ENCODE data around the gene B4GALNT1.
"Not testable (repeated sequence)": the region's sequence is repeated elsewhere in the genome, so short reads cannot be mapped to it uniquely, and the experiment has no call there.

The B4GALNT1 gene

GRCh38 chr12:57632958-57633840 is at the start of gene B4GALNT1:
TSS of gene B4GALNT1 (minus strand) at chr12:57633201. CDS start at chr12:57632132, 1,069 bp downstream.
- peak; percentile 88 for DNase-seq (ENCODE audit: low spot score)

- no peak for DNase-seq (ENCODE audit: low spot score)
Measured at GRCh38 chr12:57679697-57680096, 46.7 kb upstream of the B4GALNT1 start.

- not testable (repeated sequence) for DNase-seq (ENCODE audit: low spot score)
Measured at GRCh38 chr12:57677947-57678346, 44.9 kb upstream of the B4GALNT1 start.

GRCh38 chr12:57674691-57675090 is 41.7 kb upstream of the B4GALNT1 start:
- no peak for DNase-seq (ENCODE audit: low spot score)

- no peak for DNase-seq (ENCODE audit: low spot score)
Measured at GRCh38 chr12:57672801-57673200, 39.8 kb upstream of the B4GALNT1 start.

DNA sequence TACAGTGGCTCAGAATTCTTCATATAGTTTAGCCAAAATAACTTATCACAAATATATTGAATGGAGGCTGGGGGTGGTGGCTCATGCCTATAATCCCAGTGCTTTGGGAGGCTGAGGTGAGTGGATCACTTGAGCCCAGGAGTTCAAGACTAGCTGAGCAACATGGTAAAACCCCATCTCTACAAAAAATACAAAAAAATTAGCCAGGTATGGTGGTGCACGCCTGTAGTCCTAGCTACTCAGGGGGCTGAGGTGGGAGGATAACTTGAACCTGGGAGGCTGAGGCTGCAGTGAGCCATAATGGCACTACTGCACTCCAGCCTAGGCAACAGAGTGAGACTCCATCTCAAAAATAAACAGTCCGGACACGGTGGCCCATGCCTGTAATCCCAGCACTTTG is 38.8 kb upstream of the B4GALNT1 start:
- DNase-seq (ENCODE audit: low spot score): not testable (repeated sequence)

DNA sequence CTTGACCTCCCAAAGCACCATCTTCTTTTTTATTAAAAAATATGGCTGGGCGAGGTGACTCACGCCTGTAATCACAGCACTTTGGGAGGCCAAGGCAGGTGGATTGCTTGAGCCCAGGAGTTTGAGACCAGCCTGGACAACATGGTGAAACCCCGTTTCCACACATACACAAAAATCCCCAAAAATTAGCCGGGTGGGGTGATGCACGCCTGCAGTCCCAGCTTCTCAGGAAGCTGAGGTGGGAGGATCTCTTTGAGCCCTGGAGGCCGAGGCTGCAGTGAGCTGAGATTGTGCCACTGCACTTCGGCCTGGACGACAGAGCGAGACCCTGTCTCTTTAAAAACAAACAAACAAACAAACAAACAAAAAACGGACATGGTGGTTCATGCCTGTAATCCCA is 36.7 kb upstream of the B4GALNT1 start:
- not testable (repeated sequence) for DNase-seq (ENCODE audit: low spot score)

DNA sequence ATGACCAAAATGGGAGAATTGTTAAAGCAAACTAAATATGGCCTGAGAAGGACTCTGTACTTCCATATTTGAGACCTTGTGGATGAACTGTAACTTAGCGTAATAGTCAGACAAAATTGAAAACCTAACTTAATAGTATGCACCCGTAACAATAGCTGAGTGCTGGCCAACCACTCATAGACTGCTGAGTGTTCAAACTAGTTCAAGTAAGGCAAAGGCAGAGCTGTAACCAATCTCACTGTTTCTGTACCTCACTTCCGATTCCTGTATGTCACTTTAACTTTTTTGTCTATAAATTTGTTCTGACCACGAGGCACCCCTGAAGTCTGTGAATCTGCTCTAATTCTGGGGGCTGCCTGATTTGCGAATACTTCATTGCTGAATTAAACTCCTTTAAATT is 33.9 kb upstream of the B4GALNT1 start:
- DNase-seq (ENCODE audit: low spot score): no peak

- DNase-seq (ENCODE audit: low spot score): not testable (repeated sequence)
Measured at GRCh38 chr12:57665066-57665820, 32.2 kb upstream of the B4GALNT1 start.

DNA sequence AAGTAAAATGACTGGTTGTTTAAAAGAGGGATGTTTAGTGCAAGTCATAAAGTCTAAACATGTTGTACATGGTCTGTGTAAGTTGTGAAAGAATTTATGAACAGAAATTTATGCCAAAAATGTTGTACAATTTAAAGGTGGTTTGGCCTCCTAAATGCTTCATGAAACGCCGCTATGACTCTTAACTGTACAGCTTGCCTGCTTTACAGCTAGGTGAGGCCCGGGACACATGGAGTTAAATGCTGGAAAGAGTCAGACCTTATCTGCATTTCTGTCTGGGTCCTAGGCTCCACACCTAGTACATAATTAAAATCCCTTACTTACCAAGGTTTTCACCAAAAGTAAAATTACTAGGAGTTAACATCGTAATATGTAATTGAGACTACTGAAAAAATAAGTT is 28.4 kb upstream of the B4GALNT1 start:
- DNase-seq (ENCODE audit: low spot score): no peak

DNA sequence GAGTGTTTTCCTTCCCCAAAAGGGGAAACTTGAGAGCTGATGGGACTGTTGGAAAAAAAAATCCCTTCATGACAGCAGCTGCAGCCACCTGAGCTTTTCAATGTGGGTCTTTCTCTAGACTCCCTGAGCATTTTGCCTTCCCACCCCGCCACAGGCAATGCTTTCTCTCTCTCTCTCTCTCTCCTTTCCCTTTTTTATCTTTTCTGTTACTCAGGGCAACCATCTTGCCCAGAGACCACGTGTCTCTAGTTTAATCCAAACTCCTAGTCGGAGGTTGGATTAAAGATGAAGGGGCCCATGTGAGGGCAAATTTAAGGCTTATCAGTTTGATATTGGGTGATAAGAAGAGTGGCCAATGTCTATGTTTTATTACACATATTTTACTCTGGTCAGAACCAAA is 25.9 kb upstream of the B4GALNT1 start:
- DNase-seq (ENCODE audit: low spot score): no peak

GRCh38 chr12:57657744-57658143 is 24.7 kb upstream of the B4GALNT1 start:
- no peak for DNase-seq (ENCODE audit: low spot score)

GRCh38 chr12:57656408-57656807 is 23.4 kb upstream of the B4GALNT1 start:
- DNase-seq (ENCODE audit: low spot score): not testable (repeated sequence)

DNA sequence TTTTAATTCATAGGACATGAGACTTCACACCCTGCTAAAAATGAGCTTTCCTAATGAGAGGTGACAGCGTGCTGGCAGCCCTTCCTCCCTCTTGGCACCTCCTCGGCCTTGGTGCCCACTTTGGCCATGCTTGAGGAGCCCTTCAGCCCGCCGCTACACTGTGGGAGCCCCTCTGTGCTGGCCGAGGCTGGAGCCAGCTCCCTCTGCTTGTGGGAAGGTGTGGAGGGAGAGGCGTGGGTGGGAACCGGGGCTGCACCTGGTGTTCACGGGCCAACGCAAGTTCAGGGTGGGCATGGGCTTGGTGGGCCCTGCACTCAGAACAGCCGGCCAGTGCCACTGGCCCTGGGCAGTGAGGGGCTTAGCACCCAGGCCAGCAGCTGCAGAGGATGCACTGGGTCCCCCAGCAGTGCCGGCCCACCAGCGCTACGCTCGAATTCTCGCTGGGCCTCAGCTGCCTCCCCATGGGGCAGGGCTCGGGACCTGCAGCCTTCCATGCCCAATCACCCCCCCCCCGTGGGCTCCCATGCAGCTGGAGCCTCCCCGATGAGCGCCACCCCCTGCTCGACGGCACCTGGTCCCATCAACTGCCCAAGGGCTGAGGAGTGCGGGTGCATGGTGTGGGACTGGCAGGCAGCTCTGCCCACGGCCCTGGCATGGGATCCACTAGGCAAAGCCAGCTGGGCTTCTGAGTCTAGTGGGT is 22.7 kb upstream of the B4GALNT1 start:
- no peak for DNase-seq (ENCODE audit: low spot score)

GRCh38 chr12:57654042-57654441 is 21.0 kb upstream of the B4GALNT1 start:
- no peak for DNase-seq (ENCODE audit: low spot score)

DNA sequence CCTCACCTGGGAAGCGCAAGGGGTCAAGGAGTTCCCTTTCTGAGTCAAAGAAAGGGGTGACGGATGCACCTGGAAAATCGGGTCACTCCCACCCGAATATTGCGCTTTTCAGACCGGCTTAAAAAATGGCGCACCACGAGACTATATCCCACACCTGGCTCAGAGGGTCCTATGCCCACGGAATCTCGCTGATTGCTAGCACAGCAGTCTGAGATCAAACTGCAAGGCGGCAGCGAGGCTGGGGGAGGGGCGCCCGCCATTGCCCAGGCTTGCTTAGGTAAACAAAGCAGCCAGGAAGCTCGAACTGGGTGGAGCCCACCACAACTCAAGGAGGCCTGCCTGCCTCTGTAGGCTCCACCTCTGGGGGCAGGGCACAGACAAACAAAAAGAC is 13.7 kb upstream of the B4GALNT1 start:
- DNase-seq (ENCODE audit: low spot score): not testable (repeated sequence)

DNA sequence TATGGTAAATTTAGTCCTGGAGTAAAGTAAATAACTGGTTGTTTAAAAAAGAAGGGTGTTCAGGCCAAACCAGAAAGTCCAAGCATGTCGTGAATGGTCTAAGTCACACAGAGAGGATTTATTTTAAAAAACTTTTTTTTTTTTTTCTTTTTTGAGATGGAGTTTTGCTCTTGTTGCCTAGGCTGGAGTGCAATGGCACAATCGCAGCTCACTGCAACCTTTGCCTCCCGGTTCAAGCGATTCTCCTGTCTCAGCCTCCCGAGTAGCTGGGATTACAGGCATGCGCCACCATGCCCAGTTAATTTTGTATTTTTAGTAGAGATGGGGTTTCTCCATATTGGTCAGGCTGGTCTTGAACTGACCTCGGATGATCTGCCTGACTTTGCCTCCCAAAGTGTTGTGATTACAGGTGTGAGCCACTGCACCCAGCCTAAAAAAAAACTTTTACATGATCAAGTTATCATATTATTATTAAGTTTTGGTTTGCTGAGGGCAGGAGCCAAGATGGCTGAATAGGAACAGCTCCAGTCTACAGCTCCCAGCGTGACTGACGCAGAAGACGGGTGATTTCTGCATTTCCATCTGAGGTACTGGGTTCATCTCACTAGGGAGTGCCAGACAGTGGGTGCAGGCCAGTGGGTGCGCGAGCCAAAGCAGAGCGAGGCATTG is 13.1 kb upstream of the B4GALNT1 start:
- not testable (repeated sequence) for DNase-seq (ENCODE audit: low spot score)

DNA sequence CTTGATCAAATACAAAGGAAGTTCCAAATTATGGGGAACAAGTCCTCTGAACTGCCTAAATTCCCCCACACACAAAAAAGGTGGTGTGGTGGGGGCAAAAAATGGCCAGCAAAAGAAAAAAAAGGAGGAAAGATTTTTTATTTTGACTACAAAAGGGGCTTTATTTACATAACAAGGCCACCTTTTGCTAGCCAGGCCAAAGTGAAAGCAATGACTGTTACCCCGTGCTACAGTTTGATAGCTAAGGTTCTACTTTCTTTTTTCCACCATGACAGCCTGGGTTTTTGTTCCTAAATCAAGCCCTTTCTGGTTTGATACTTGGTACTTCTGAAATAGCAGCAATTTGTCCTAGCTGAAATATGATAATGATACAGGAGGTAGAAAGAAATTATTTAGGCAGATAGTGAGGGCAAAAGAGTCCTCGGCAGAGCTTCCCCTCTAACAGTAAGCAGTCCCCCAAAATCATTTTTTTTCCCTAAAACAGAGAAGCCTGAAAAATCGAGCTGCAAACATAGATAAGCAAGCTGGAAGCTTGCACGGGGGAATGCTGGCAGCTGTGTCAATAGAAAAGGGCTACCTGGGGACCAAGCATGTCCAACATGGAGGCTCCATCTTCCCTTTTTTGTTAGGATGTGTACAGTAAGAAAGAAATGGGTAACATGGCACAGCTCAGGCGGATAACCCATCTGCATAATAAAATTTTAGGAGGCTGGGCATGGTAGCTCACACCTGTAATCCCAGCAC is 8.9 kb upstream of the B4GALNT1 start:
- no peak for DNase-seq (ENCODE audit: low spot score)

DNA sequence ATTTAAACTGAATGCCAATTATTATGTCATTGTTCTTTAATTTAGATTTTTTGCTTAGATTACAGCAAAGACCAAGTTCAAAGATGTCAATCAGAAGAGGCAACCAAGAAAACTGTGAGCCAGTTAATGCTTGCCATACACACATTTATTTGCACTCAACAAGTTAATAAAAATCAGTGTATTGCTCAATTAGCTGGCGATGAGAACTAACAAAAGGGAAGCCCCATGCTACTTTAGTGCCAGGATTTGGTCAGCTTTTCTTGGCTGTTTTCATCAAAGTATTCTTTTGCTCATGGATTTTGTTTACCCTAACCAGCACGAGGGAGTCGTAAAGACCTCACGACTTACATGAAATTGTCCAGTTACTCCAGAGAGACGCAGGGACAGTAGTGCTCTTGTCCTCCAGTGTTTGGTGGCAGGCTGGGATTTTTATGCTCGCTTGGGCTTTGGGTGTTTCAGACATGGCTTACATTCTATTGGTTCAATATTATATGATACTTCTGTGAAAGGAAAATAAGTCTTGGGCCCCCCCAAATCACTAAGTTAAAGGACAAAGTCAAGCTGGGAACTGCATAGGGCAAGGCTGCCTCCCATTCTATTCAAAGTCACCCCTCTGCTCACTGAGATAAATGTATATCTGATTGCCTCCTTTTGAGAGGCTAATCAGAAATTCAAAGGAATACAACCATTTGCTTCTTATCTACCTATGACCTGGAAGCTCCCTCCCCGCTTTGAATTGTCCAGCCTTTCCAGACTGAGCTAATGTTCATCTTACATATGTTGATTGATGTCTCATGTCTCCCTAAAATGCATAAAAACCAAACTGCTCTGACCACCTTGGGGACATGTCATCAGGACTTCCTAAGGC is 7.4 kb upstream of the B4GALNT1 start:
- DNase-seq (ENCODE audit: low spot score): no peak

- DNase-seq (ENCODE audit: low spot score): no peak
Measured at GRCh38 chr12:57638096-57638495, 5.1 kb upstream of the B4GALNT1 start.
